ENCODE measurements around the gene ACSM3.
"Not testable (repeated sequence)": the region's sequence is repeated elsewhere in the genome, so short reads cannot be mapped to it uniquely, and the experiment has no call there.

ACSM3 gene

GRCh38 chr16:20755238-20755637 lies 8.6 kb upstream of the ACSM3 start:
- no peak overlapping the region for H3K4me3 ChIP-seq (ENCODE audit: low read depth, low read length)
- DNase-seq (ENCODE audit: low read depth) = no peak
- TF ChIP-seq CTCF (IDR thresholded peaks at IDR 0.05; ENCODE audit: low read depth, low read length, missing control alignments) = no peak
- in situ Hi-C loops (cut with HindIII; ENCODE audit: low sequenced_read_pairs) = no loop called here

GRCh38 chr16:20755799-20756198 lies 8.0 kb upstream of the ACSM3 start:
- H3K4me3 ChIP-seq (ENCODE audit: low read depth, low read length); in situ Hi-C loops (cut with HindIII; ENCODE audit: low sequenced_read_pairs); DNase-seq (ENCODE audit: low read depth): not testable (repeated sequence)

GRCh38 chr16:20760346-20760745 lies 3.5 kb upstream of the ACSM3 start:
- no peak for DNase-seq (ENCODE audit: low read depth)
- in situ Hi-C loops (cut with HindIII; ENCODE audit: low sequenced_read_pairs) = no loop called here
- no peak for TF ChIP-seq CTCF (IDR thresholded peaks at IDR 0.05; ENCODE audit: low read depth, low read length, missing control alignments)
- H3K4me3 ChIP-seq (ENCODE audit: low read depth, low read length) = no peak overlapping the region

- TF ChIP-seq CTCF (IDR thresholded peaks at IDR 0.05; ENCODE audit: low read depth, low read length, missing control alignments) = no peak
- no peak overlapping the region for H3K4me3 ChIP-seq (ENCODE audit: low read depth, low read length)
- no peak for DNase-seq (ENCODE audit: low read depth)
- in situ Hi-C loops (cut with HindIII; ENCODE audit: low sequenced_read_pairs) = no loop called here
Observed at GRCh38 chr16:20761175-20761574, 2.6 kb upstream of the ACSM3 start.

GRCh38 chr16:20762404-20763123 lies 1.2 kb upstream of the ACSM3 start:
- no peak for TF ChIP-seq CTCF (IDR thresholded peaks at IDR 0.05; ENCODE audit: low read depth, low read length, missing control alignments)
- no peak overlapping the region for H3K4me3 ChIP-seq (ENCODE audit: low read depth, low read length)
- no peak for DNase-seq (ENCODE audit: low read depth)
- in situ Hi-C loops (cut with HindIII; ENCODE audit: low sequenced_read_pairs) = no loop called here

- H3K4me3 ChIP-seq (ENCODE audit: low read depth, low read length); in situ Hi-C loops (cut with HindIII; ENCODE audit: low sequenced_read_pairs); DNase-seq (ENCODE audit: low read depth): not testable (repeated sequence)
Observed at GRCh38 chr16:20764448-20764847, 634 bp downstream of the ACSM3 start.

- no peak for DNase-seq (ENCODE audit: low read depth)
- in situ Hi-C loops (cut with HindIII; ENCODE audit: low sequenced_read_pairs) = no loop called here
- no peak overlapping the region for H3K4me3 ChIP-seq (ENCODE audit: low read depth, low read length)
- no peak for TF ChIP-seq CTCF (IDR thresholded peaks at IDR 0.05; ENCODE audit: low read depth, low read length, missing control alignments)
Observed at GRCh38 chr16:20765732-20766131, 1.9 kb downstream of the ACSM3 start.

GRCh38 chr16:20766294-20766693 lies 2.5 kb downstream of the ACSM3 start:
- no peak for DNase-seq (ENCODE audit: low read depth)
- no peak for TF ChIP-seq CTCF (IDR thresholded peaks at IDR 0.05; ENCODE audit: low read depth, low read length, missing control alignments)
- H3K4me3 ChIP-seq (ENCODE audit: low read depth, low read length) = no peak overlapping the region
- in situ Hi-C loops (cut with HindIII; ENCODE audit: low sequenced_read_pairs) = no loop called here
